Cerebellar nuclear complex (tissue), 1 donor: Measurements from ENCODE around the gene PDE4D.

Experiments used
- DNase-seq, 2 experiments: peaks; one replicate each; lab custom pipeline; 2025; lab: John Stamatoyannopoulos, UW

The PDE4D gene

DNA sequence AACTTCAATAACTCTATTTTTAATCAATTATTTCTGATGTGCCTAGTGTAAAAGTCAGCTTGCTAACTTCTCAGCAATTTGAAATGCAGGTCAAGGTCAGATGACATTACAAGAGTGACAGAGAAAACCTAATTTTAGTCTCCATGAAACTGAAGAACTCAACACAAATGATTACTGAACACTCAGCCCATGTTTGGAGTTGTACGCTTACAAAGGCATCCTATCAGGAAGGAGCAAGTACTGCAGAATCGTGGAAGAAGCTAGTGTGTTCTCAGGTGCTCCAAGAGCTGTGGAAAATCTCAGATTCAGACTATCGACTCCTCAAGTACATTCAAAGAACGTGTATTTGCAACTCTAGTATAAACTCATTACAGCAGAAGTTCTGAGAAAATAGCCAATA lies 526.7 kb downstream of the PDE4D start:
- DNase-seq: no peak

DNA sequence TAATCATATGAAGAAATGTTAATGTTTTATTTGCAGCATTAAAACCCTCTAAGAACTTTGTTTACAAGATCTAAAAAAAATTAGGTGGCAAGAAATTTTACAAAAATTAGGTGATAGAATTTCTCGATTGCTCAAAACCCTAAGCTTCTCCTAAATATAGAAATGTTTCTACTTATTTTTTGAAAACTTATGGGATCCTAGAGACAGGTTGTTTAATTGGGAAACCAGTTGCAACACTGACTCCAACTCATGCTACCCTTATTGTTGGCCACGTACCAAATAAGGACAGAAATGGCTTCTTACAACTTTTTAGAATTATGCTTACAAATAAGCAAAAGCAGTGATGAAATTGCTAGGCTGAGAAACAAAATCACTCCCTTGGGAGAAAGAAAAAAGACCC lies 531.1 kb downstream of the PDE4D start:
- no peak for DNase-seq

DNA sequence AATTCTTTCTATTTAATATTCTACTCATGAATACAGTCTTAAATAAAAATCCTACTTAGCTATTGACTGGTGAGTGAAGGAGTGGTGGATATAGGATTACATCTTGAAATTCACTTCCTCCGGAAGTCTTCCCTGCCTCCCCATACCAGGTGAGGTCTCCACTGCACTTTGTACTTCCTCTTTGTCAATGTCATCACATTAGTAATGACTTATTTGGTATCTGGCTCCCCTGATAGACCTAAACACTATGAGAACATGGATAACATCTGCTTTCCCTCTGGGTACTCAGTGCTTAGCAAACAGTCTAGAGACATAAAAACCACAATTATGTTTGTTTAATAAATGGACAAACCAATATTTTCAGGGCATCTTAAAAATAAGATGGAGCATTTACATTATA lies 532.1 kb downstream of the PDE4D start:
- DNase-seq: no peak

DNA sequence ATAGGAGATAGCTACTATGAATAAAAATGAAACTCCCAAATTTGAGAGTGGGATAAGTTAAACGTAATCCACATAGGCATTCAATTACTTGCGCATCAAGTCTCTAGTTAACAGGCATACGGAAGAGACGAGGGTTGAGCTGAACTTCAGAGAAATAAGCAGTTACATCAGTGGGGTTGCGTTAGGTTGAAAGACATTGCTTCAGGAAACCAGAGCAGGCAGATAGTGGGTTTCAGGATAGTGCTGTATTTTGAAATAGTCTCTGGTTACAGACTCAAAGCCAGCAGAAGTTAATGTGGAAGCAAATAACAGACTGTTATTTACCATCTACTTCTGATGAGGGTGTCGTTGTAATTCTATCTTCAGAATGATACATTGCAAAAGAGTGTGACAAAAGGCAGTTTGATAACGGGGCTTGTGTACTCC lies 533.4 kb downstream of the PDE4D start:
- DNase-seq: no peak

DNA sequence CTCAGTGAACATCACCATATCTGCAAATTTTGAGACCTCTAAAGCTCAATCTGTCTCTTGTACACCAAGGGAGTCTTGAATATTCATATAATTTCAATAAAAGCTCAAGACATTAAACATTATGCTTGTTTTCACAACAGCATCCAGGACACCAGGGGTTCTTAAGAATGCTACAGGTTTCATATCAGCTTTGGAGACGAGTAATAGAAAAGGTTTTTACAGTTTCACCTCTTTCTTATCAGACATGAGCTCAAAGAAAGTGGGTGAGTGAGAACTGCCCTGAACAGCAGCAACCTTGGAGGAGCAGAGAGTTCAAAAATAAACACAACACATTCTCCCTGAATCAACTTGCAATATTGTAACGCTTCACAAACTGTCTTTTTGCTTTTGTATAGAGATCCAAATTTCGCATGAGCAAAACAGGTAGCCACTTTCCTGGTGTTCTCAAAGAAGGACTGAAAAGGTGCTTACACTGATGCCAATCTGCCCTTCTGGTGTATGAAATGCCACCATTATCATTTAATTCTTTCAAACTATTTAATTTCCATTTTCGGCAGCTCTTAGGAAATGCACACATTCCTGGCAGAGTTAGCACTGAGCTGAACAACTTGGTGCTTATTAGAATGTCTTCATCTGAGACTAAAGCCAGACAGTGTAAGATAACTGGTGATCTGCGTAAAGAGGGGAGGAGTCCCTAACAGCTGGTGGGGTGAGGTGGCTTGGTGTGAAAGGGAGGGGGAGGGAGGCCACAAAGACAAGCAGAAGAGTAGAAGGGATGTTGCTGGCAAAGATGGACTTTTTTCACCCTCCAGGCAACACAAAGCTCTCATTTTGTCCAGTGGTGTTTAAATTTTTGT lies 535.3 kb downstream of the PDE4D start:
- no peak for DNase-seq

DNA sequence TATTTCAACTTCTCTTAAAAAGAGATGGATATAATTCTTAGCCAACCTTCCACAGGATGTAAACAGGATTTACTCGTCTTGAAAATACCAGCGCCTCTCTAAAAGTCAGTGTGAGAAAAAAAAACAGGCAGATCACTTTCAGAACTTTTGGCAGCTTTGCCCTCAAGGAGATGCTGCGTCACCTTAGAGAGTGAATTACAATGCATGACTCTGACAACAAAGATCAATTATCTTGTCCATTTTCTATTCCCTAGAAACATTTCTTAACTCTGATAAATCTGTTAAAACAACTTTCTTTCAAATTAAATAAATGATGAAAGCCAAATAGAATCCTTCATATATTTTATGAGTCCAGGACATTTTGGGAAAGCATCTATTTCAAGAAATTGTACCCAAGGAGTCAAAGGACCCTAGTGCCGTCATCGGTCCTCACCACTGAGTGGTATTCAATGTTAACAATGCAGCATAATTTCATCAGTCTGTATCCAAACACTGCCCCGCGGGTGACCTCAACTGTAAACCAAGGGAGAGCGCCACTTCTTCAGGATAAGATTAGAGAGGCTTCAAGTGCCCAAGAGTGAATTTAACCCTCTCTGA lies 536.0 kb downstream of the PDE4D start:
- DNase-seq: no peak

DNA sequence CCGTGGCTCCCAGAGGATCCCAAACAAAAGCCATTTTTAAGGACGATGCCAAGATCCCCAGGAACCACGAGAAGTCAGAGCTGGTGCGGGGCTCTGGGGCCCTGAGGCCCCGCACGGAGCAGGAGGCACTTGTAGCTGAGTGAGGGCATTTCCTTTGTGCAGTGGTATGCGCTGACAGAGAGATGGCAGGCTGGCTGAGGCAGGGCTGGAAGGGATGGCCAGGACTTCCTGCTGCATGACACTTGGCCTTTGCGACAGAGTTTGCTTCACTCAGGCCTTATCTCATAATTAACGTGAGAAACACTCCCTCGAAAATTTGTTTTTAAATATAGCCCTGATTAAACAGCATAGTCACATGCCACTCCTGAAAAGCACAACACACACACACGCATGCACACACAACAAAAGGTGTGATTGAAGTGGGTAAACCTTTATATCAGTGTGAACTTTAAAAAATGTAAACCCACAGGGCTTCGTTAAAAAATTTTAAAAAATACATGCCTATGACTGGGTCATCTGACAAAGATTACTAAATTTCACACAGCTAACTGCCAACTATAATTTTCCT lies 536.6 kb downstream of the PDE4D start:
- DNase-seq: no peak

DNA sequence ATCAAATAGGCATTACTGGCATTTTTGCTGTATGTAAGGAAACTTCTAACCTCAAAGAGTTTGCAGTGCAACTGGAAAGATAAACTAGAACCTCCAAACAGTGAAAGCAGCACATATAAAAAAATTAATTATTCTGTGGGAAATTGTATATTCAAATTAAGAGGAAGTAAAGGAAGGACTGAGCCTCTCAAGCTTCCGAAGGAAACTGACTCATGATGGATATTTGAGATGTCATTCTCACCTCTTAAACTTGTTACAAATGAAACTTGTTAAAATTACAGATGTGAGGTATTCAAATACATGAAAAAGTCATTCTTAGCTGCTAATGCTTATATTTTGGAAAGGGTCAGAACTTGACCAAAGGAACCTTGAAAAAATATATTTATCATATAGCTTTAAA lies 538.7 kb downstream of the PDE4D start:
- DNase-seq: no peak

DNA sequence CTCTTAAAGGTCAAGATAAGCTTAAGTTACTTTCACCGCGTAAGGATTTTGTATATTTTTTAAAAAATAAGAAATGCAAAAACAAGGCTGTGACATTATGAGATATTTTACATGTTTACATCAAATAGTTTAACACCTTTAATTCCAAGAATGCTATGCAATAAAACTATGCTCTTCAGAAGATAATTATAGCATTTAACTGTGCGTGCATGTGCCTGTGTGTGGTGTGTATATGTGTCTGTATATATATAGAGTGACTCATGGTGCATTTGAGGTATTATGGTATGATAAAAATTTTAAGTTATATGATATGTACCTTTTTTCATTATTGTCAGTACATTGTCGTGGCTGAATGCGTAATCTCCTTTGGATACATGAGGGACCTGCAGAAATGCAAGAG lies 539.3 kb downstream of the PDE4D start:
- no peak for DNase-seq

DNA sequence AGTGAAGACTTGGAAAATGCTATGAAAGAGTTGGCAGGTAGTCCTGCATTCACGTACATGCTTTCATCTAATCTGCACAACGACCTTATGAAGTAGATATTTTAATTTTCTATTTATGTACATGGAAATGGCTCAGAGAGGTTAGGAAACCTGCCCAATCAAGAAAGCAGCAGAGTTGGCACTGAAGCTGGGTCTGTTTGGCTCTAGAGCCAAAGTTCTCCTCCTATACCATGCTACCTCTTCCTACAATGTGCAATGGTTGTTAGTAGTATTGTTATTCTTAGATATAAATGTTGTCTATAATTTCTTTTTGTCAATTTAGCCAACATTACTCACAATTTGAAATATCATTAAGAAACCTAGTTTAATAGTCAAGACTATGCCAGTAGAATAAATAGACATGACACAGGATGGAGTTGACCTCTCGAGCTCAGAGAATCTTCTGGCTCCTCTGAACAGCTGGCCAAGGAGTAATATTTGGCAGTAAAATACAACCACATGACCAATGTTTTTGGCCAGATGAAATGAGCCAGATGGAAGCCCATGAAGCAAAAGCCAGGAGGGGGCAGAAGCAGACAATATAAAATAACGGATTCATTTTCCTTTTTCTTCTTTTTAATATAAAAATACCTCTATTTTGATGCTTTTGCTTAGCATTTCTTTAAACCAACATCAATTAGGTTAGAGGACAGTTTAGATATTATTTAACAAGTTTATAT lies 542.3 kb downstream of the PDE4D start:
- DNase-seq: peak; percentile 2 to 44

DNA sequence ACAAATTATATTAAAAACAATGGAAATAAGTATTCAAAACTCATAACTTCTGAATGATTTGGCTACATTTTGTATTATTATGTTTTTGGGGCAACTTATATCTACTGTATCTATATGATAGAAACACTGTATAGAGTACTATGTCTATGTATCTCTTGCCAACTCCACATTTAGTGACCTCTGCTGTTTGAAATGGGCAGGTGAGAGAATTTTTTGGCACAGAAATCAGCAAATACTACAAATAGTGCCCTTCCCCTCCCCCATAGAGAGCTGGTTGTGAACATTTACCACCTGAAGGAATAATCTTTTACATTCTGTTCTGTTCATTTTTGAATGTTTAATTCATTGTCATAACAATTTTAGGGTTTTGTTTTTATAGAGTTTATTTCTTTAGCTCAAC lies 545.3 kb downstream of the PDE4D start:
- DNase-seq: no peak

DNA sequence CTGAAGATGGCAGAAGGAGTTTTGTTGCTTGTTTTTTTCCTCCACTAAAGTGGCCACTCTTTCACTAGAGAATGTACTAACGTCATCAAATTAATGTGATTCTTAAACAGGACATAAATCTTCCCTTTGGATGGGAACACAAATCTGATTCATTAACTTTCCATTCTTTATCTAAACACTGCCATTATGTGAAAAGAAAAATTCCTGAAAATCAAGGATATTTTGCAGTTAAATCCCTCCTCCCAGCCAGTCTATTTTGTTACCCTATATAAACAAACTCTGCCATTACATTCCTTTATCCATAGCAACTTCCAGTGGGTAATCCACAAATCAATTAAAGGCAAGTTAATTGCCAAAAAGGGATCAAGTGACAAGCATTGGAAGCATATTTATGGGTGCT lies 546.5 kb downstream of the PDE4D start:
- DNase-seq: no peak

DNA sequence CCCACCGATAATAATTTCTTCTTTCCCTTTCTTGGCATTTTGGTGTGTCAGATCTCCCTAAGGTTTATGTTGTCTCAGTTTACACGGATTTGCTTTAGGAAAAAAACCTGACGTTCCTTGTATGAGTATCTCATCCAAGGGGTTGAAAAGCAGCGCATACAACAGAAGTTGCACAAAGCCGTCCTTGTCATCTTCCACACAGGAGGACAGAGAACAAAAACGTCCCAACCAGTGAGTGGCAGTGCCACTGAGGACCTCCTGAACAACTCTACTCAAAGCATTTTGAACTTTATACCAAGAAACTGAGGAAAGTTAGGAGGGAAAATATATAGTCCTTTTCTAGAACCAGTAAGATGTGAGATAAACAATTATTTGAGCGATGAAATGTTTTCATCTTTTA lies 547.0 kb downstream of the PDE4D start:
- no peak for DNase-seq

DNA sequence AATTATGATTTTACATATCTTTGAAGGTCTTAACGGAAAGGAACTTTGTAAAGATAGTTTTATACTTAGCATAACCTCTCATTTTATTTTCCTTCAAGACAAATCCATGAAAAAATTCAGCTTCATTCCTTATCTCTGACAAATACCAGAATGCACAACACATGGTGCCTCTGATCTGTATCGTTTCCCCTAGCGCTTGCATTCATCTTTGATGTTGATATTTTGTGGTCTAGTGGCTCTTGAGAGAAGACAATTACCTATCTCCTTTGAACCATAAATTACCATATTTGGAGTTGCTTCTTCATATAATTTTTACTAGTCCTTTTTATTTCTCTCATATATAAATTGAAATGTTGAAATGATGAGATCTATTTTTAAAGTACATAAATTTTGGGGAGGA lies 551.3 kb downstream of the PDE4D start:
- no peak for DNase-seq

DNA sequence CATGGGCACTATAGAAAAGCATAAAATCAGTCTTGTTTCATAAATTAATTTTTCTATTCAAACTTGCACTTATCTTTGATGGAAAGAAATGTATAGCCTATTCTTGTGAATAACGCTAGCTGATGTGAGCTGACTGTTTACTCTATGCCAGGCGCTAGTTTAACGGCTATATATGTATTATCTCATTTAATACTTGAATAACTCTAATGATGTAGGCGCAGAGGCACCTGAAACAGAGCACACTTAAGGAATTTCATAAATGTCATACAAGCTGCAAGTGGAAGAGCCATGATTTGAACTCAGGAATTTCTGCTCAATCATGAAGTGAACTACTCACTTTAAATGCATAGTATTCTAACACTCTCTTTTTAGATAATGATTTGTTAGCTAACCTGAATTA lies 551.8 kb downstream of the PDE4D start:
- DNase-seq: no peak

DNA sequence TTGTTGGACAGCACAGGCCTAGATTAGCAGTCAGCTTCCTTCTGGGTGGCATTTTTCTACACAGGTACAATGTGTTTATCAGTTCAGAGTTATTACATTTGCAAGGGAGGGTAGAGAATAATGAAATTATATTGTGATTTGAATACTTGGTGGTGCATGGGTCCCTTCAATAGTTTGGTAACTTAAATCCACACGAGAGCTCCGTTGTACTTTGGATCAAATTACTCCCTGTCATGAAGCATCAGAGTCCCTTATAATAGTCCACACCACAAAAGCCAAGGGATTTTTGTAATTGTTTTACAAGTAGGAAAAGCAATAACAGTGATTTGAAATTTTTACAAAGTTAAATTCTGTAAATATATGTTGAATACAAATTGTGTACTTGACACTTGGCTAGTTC lies 552.4 kb downstream of the PDE4D start:
- no peak for DNase-seq

DNA sequence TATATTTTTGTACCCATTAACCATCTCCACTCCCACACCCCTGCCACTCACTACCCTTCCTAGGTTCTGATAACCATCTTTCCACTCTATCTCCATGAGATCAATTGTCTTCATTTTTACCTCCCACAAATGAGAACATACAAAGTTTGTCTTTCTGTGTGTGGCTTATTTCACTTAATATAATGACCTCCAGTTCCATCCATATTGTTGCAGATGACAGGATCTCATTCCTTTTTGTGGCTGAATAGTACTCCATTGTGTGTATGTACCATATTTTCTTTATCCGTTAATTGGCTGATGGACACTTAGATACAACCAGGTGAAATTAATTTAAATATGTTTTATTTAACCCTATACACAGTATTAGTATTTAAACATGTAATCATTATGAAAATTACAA lies 552.9 kb downstream of the PDE4D start:
- DNase-seq: no peak

DNA sequence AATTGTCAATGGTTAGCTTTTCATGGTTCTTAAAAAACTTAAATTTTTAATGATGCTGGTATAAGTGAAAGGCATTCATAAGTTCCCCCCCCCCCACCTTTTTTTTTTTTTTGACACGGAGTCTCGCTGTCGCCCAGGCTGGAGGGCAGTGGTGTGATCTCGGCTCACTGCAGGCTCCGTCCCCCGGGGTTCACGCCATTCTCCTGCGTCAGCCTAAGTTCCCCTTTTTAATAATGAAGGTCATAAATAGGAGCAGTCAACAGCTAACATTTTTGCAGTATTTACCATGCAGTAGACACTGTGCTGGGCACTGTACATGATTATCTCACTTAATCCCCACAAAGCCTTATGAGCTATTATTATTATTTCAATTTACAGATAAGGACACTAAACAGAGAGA lies 556.3 kb downstream of the PDE4D start:
- DNase-seq: no peak

DNA sequence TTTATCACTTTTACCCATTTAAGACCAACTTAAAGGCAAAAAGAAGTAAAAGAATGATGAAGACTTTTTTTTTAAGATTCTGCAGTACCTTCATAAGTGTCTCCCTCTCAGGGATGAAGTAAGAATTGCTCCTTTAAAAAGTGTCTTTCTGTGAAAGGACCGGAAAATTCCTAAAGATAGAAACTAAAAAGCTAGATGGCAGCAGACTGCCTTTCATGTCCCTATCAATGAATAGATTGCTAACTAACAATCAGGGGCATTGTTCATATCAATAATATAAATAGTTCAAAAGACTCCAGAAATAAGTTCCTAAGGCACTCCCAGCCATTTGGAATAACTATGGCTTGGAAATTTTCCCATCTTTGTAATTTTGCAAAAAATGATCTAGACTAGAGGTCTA lies 558.0 kb downstream of the PDE4D start:
- DNase-seq: no peak

DNA sequence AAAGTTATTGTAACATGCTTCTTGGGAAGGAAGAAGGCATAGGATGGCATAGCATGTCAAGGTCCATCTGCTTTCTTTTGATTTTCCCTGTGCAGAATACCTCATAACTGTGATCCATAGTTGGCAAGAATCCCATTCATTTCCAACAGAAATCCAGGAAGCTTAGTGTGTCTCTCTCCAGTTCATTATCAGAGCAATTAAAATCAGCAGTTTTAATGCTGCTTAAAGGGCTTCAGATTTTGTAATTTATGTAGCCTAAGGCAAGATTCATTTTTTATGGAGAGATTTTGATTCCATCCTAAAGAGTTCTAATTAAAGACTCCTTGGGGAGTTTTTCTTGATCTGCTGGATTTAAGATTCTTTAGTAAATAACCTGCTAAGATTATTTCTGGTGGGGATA lies 560.1 kb downstream of the PDE4D start:
- DNase-seq: no peak

DNA sequence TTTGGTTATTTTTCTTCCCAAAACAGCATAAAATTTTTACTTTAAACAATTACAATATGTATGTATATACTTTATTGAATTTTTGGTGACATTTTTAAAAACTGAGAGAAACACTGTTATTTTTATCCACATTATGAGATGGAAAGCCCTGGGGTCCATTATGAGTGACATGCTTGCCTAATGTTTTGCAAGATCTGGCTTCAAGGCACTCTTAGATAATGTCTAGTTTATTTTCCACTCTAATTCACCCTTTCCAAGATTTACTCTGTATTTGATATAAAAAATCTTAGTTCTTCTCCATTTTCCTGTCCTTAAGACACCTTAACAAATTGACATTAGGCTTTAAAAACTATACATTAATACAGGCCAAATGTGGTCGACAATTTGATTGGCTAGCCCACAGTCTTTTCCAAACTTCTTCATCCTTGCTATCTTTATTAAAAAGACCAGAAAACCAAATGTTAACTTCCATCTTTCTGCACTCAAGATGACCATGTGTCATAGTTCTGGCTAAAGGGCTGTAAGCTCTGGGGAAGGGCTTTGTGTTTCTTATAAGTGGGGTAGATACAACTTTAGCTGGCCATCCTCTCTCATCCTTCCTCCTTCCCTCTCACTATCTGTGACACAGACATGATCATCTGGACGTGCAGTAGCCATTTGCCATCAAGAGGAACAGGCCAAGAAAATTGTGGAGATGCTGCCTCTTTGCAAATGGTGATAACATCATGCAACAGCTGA lies 561.1 kb downstream of the PDE4D start:
- DNase-seq: no peak

DNA sequence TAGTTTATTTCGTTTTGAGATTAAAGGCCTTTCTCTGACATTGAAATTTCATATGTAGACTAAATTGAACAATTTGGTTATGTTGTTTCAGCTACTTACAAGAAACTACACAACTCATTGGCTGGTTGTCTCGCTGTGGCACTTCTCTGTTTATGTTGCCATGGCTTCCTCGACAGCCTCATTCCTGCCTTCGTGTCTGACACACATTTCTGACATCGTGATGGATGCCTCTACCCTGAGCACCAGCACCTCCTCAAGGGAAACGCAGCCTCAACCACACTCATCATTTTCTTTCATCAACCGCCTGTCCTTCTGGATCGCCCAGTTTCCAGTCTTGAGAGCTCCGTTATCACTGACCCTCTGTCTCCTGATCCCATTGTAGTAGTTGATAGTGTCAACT lies 562.8 kb downstream of the PDE4D start:
- no peak for DNase-seq
